Activated CD4-positive, alpha-beta memory T cell treated with anti-CD3 and anti-CD28 coated beads, Interleukin-2, amount 10 ng/mL, durations not matched to agents 7 days and 5 days (primary cell): ENCODE data around the gene SLC8B1. TPM values are rescaled to one million over a fixed set of nuclear protein-coding genes. Genes with fewer than 3 reads are reported as not detected.

Source experiments
- CTCF ChIA-PET: fragments of 350-600 bp; sonication (Branson Sonifier 250); formaldehyde crosslinking; loops from one replicate; lab custom pipeline; 2021; ENCODE audit warnings: antibody characterized with exemption, inconsistent platforms; lab: Charles Lee
- POLR2A ChIA-PET: fragments of 350-600 bp; sonication (Branson Sonifier 250); formaldehyde crosslinking; loops from one replicate; lab custom pipeline; 2021; ENCODE audit warnings: antibody characterized with exemption; lab: Charles Lee
- DNase-seq: peaks from one replicate; pipeline ENCODE4 v3.0.0-alpha.2; 2020
- H3K27ac Mint-ChIP-seq: one replicate; pipeline ENCODE4 v1.8.0; 2021; ENCODE audit warnings: mild to moderate bottlenecking, mixed read lengths
- H3K27me3 Mint-ChIP-seq: one replicate; pipeline ENCODE4 v1.8.0; 2021; ENCODE audit warnings: mixed read lengths
- H3K36me3 Mint-ChIP-seq: one replicate; pipeline ENCODE4 v1.8.0; 2021; ENCODE audit warnings: low read depth, mixed read lengths
- H3K4me1 Mint-ChIP-seq: one replicate; pipeline ENCODE4 v1.8.0; 2021; ENCODE audit warnings: mixed read lengths
- H3K4me3 Mint-ChIP-seq: one replicate; pipeline ENCODE4 v1.8.0; 2021; ENCODE audit warnings: mild to moderate bottlenecking, mixed read lengths
- H3K9me3 Mint-ChIP-seq: one replicate; pipeline ENCODE4 v1.8.0; 2021; ENCODE audit warnings: mixed read lengths
- total RNA-seq, 2 experiments: library from RNA; stranded (reverse); gene quantifications; one replicate each; pipeline ENCODE4 v1.2.3, GENCODE V29; 2021

Gene SLC8B1
- total RNA-seq, 2 experiments from 2014 or later = 20.2 to 20.8 TPM

DNA sequence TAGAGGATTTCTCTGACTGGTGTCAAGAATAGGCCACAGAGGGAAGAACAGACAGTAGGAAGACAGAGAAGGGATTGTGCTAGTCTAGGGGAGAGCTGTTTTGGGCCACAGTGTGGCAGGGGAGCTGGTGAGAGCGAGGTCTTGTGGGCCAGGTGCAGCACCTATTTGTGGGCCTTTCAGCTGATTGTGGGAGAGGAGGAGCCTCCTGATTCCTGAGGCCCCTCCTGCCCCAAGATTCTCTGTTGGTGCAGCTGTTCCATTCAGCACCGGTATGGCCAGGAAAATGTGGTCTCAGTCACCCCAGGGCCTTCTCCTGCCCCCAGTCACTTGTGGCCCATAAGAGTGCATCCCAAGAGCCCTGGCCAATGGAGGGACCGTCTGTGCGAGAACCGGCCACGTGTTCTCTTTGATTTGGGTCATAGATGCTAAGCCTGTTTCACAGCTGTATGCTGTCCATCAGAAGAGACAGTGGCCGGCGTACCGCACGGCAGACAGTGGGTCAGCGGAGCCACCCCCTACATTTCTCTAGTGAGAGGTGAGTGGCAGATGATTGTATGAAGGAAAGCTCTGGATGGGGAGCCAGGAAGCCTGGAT, 86.0 kb downstream of the SLC8B1 start:
- ChIA-PET CTCF (no interaction called here), POLR2A (no interaction called here)
- Mint-ChIP-seq H3K9me3 (peaks cover 11% of the 10 kb centered on the region), H3K4me1 (peaks cover 4% of the 10 kb centered on the region), H3K27ac (no peak overlapping the region), H3K27me3 (no peaks in the 10 kb centered on the region), H3K36me3 (peaks cover 25% of the 10 kb centered on the region), H3K4me3 (no peak overlapping the region)
- DNase-seq = no peak

Other genes with a start within 250 kb of the SLC8B1 start
- gene RASAL1, start 199.3 kb downstream of the SLC8B1 start, total RNA-seq = under 1 TPM; 0.10 to 0.35 TPM
- gene CFAP73, start 185.4 kb downstream of the SLC8B1 start, total RNA-seq = under 1 TPM; 0.23 to 0.28 TPM
- 10 to 100 TPM; 55.6 to 57.6 TPM for gene DDX54, start 149.6 kb downstream of the SLC8B1 start, total RNA-seq
- 10 to 100 TPM; 14.7 to 16.9 TPM for gene RITA1, start 149.4 kb downstream of the SLC8B1 start, total RNA-seq
- 10 to 100 TPM; 18.3 to 19.2 TPM for gene TPCN1, start 113.6 kb downstream of the SLC8B1 start, total RNA-seq
- gene PLBD2, start 23.5 kb upstream of the SLC8B1 start, total RNA-seq = 10 to 100 TPM in 1 of 2 experiments, 1 to 10 TPM in 1; 9.9 to 10.9 TPM
- gene SDS, start 68.8 kb upstream of the SLC8B1 start, total RNA-seq = not detected
- gene SDSL, start 87.3 kb upstream of the SLC8B1 start, total RNA-seq = not detected
- not detected for gene LHX5, start 136.8 kb upstream of the SLC8B1 start, total RNA-seq